Heart right ventricle (tissue), 16 donors: Measurements from ENCODE around the gene GLDN. TPM values are rescaled to one million over a fixed set of nuclear protein-coding genes. Genes with fewer than 3 reads are reported as not detected.

Experiments used
- ATAC-seq, 8 donors: fragments of 200-7000 bp; cut with Tn5 transposase; one replicate each; pipeline ENCODE4 v1.9.1; 2020; ENCODE audit warnings: mild to moderate bottlenecking in 8 of 8, moderate library complexity in 8 of 8, moderate number of reproducible peaks in 1 of 8
- DNase-seq, 2 donors: peaks; one replicate each; pipeline ENCODE4 v3.0.0-alpha.2; 2020
- H3K27ac ChIP-seq, 10 donors: fragments of 200-600 bp; sonication (generic) in 2 of 10; one replicate each; pipeline versions ENCODE4 v1.5.0 to v1.8.0; 2020 to 2022; ENCODE audit warnings: mild to moderate bottlenecking in 3 of 10
- H3K27me3 ChIP-seq, 7 donors: fragments of 200-600 bp; one replicate each; pipeline ENCODE4 v1.8.0; 2021 to 2022; ENCODE audit warnings: mild to moderate bottlenecking in 2 of 7
- H3K36me3 ChIP-seq, 9 donors: fragments of 200-600 bp; sonication (generic) in 1 of 9; one replicate each; pipeline versions ENCODE4 v1.5.0 to v1.8.0; 2020 to 2022; ENCODE audit warnings: mild to moderate bottlenecking in 2 of 9
- H3K4me1 ChIP-seq, 9 donors: fragments of 200-600 bp; sonication (generic) in 1 of 9; one replicate each; pipeline versions ENCODE4 v1.5.0 to v1.8.0; 2020 to 2022; ENCODE audit warnings: mild to moderate bottlenecking in 4 of 9
- H3K4me3 ChIP-seq, 10 donors: fragments of 200-600 bp; sonication (generic) in 2 of 10; one replicate each; pipeline versions ENCODE4 v1.5.0 to v1.8.0; 2020 to 2022; ENCODE audit warnings: mild to moderate bottlenecking in 7 of 10, moderate library complexity in 2 of 10
- H3K9me3 ChIP-seq, 11 donors: fragments of 200-600 bp in 10 of 11; sonication (generic) in 2 of 11; one replicate each; pipeline versions ENCODE4 v1.5.0 to v1.8.0; 2013 to 2022; ENCODE audit warnings: mild to moderate bottlenecking in 2 of 11, control low read depth in 1 of 11, moderate library complexity in 1 of 11
- CTCF ChIP-seq, 9 donors: fragments of 200-600 bp; sonication (generic) in 2 of 9; IDR thresholded peaks; one replicate each; pipeline versions ENCODE4 v1.5.0 to v1.8.0; 2021 to 2022; ENCODE audit warnings: antibody characterized with exemption in 9 of 9, mild to moderate bottlenecking in 5 of 9, moderate library complexity in 1 of 9
- WGBS, 2 donors: extraction: QIAGEN DNeasy Blood & Tissue Kit; methylation state at CpG; one replicate each; pipeline ENCODE4 v1.1.7; 2013; ENCODE audit warnings: inconsistent platforms in 1 of 2; 5-methylcytosine and 5-hydroxymethylcytosine counted together
- intact Hi-C, 10 donors: fragments of 100-400 bp; cut with DNase I; formaldehyde crosslinking; loops; one replicate each; pipeline versions ENCODE4 v1.11.1 to v1.14.2; 2022
- polyA plus RNA-seq, 2 donors: library from polyadenylated mRNA; stranded (reverse); fragments of 200-250 nt; gene quantifications; one replicate each; pipeline ENCODE4 v1.2.3, GENCODE V29; 2013
- total RNA-seq, 10 donors: library from RNA; stranded (reverse); fragmentation: NEBNext Ultra II Directional in 3 of 10; extraction: Animal tissue kit (Norgen Biotek cat#: 25700) in 3 of 10; gene quantifications; one replicate each; pipeline versions ENCODE4 v1.2.1 to v1.2.4, GENCODE V29; 2021 to 2023
- donor health status: Arrhythmogenic right ventricular cardiomyopathy.
- donor health status: ischemic (EF 13 %, LVEDD 7.1; RV severe dilation, severe dysfunction).
- donor health status: healthy with polysubstance abuse.
- donor health status: DM: no; HTN: yes; CAD: no.
- donor health status: DM: no; HTN: no; CAD: no.
- donor health status: ischemic (EF 25% LVEDD 6.9; RV normal size, moderate dysfunction).
- donor health status: ischemic (EF 25% LVEDD 5.7; RV mildly dilated, moderate dysfunction).
- donor health status: healthy.
- donor health status: DM: yes; HTN: yes; CAD: no.
- donor health status: Ischemic cardiomyopathy.
- donor health status: ischemic (EF 35%, LVEDD 5.7; RV mildly dilated, moderate dysfunction).
- donor health status: nonischemic (EF 11% LVEDD 7.7; RV severe dilation, severe dysfunction).
- donor health status: DM: yes; HTN: yes; CAD: no.
- donor health status: PGD.
- donor health status: ischemic (EF 29% LVEDD 5.4; RV normal size, mild dysfunction).
- donor health status: nonischemic (EF 23%, LVEDD 6.1; RV moderate dilation, normal function).

Gene GLDN
- total and polyA plus RNA-seq, 12 donors: 0.65 to 19.8 (median 10.9) TPM

DNA sequence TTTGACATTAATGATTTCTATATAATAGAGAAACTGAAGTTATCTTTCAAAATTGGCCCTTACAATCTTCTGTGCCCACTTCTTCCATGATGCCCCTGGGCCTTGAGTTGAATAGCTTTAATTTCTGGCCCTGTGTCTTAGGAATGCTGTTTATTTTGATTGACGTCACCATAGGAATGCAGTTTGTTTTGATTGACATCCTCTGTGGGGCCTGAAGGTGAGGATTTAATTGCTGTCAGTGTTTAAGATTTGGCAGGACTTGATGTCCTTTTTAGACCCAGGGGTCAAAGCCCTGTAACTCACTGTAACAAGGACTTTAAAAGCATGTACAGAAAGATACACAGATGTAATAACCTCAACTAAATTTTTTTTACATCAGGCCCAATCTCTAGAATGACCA is 83.3 kb downstream of the GLDN start:
- 48 to 51% methylated on average over 1 of the region's 1 CpG for WGBS, 2 donors
- peak in 1 of 8 donors; percentile 48 for ATAC-seq

GRCh38 chr15:51425517-51426040 is 84.1 kb downstream of the GLDN start:
- no peak for ATAC-seq
- Histone ChIP-seq H3K9me3 (no peaks in the 10 kb centered on the region), H3K4me1 (no peaks in the 10 kb centered on the region), H3K27me3 (no peaks in the 10 kb centered on the region), H3K36me3 (no peaks in the 10 kb centered on the region), H3K4me3 (no peak overlapping the region), H3K27ac (no peak overlapping the region)
- 38 to 58% methylated on average over 1 of the region's 1 CpG for WGBS, 2 donors
- TF ChIP-seq CTCF (IDR thresholded peaks at IDR 0.05): no peak
- no peak for DNase-seq
- intact Hi-C loops: no loop called here

More for the DNA sequence above, 83.3 kb downstream of the GLDN start:
- TF ChIP-seq CTCF (IDR thresholded peaks at IDR 0.05): no peak
- intact Hi-C loops: no loop called here
- no peaks in the 10 kb centered on the region for H3K36me3 ChIP-seq
- H3K4me3 ChIP-seq: no peak overlapping the region
- no peak for DNase-seq
- H3K9me3 ChIP-seq: no peaks in the 10 kb centered on the region
- H3K27me3 ChIP-seq: no peaks in the 10 kb centered on the region
- no peak overlapping the region for H3K27ac ChIP-seq
- no peaks in the 10 kb centered on the region for H3K4me1 ChIP-seq

DNA sequence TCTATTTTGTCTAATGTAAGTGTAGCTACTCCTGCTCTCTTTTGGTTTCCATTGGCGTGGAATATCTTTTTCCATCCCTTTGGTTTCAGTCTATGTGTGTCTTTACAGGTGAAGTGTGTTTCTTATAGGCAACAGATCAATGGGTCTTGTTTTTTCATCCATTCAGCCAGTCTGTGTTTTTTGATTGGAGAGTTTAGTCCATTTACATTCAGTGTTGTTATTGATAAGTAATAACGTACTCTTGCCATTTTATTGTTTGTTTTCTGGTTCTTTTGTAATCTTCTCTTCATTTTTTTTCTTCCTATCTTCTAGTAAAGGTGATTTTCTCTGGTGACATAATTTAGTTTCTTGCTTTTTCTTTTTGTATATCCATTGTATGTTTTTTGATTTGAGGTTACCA is 97.1 kb downstream of the GLDN start:
- Histone ChIP-seq H3K4me3 (no peak overlapping the region), H3K27me3 (no peaks in the 10 kb centered on the region), H3K27ac (no peak overlapping the region), H3K4me1 (no peaks in the 10 kb centered on the region), H3K36me3 (no peaks in the 10 kb centered on the region), H3K9me3 (peaks cover 0 to 13% (median 0%) of the 10 kb centered on the region in 11 donors)
- intact Hi-C loops: no loop called here
- TF ChIP-seq CTCF (IDR thresholded peaks at IDR 0.05): no peak
- ATAC-seq (no peak), DNase-seq (no peak)
- 82 to 89% methylated on average over 2 of the region's 2 CpGs for WGBS, 2 donors

DNA sequence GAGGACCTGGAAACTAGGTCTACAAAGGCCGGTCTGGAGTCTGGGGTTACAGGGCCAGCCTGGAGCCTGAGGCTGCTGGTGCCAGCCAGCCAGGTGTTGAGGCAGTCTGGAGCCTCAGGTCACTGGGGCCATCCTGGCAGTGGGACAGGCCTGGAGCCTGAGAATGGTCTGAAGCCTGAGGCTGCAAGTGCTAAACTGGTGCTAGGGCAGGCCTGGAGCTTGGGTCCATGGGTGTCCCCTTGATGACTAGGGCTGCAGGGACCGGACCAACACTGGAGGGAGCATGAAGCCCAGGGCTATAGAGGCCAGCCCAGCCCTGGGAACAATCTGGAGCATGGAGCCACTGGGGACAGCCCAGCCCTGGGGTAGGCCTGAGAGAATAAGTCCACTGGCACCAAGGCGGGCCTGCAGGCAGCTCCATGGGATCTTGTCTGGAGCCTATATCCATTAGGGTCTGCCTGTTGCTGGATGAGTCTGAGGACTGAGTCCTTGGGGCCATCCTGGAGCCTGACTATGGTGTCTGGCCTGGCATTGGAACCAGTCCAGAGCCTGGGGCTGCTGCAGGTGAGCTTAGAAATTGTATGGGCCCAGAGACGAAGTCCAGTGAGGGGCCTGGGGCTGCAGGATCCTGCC is 101.9 kb downstream of the GLDN start:
- intact Hi-C loops: no loop called here
- WGBS, 2 donors: 94 to 96% methylated on average over 4 of the region's 4 CpGs
- peaks cover 0 to 21% (median 10%) of the 10 kb centered on the region in 9 donors for H3K36me3 ChIP-seq
- no peak overlapping the region for H3K4me3 ChIP-seq
- H3K9me3 ChIP-seq: peaks cover 0 to 6% (median 0%) of the 10 kb centered on the region in 11 donors
- ATAC-seq (peak in 3 of 8 donors; percentile 12 to 53 (median 33)), DNase-seq (no peak)
- no peak overlapping the region for H3K27ac ChIP-seq
- no peaks in the 10 kb centered on the region for H3K27me3 ChIP-seq
- no peaks in the 10 kb centered on the region for H3K4me1 ChIP-seq
- TF ChIP-seq CTCF (IDR thresholded peaks at IDR 0.05): no peak
